Tibial nerve (tissue), 4 donors: Measurements from ENCODE around the gene NCOA7. TPM values are rescaled to one million over a fixed set of nuclear protein-coding genes. Genes with fewer than 3 reads are reported as not detected.
"Not testable (repeated sequence)": the region's sequence is repeated elsewhere in the genome, so short reads cannot be mapped to it uniquely, and the experiment has no call there.

Source experiments
- DNase-seq, 2 donors: peaks; one replicate each; pipeline ENCODE4 v3.0.0-alpha.2; 2019; ENCODE audit warnings: low spot score in 2 of 2
- H3K27ac ChIP-seq, 4 donors: fragments of 200-600 bp; sonication (generic) in 3 of 4; one replicate each; pipeline ENCODE4 v1.5.1; 2017 to 2019; ENCODE audit warnings: mild to moderate bottlenecking in 1 of 4
- H3K27me3 ChIP-seq, 2 donors: fragments of 200-600 bp; sonication (generic) in 1 of 2; one replicate each; pipeline versions ENCODE4 v1.5.1 to v1.6.0; 2017 to 2019
- H3K36me3 ChIP-seq, 3 donors: fragments of 200-600 bp; sonication (generic); one replicate each; pipeline ENCODE4 v1.5.1; 2018 to 2019
- H3K4me1 ChIP-seq, 4 donors: fragments of 200-600 bp; sonication (generic) in 3 of 4; one replicate each; pipeline ENCODE4 v1.5.1; 2017 to 2019
- H3K4me3 ChIP-seq, 4 donors: fragments of 200-600 bp; sonication (generic) in 3 of 4; one replicate each; pipeline ENCODE4 v1.5.1; 2017 to 2019; ENCODE audit warnings: mild to moderate bottlenecking in 1 of 4, moderate library complexity in 1 of 4
- H3K9me3 ChIP-seq, 4 donors: fragments of 200-600 bp; sonication (generic) in 3 of 4; one replicate each; pipeline ENCODE4 v1.5.1; 2017 to 2019
- EP300 ChIP-seq, 2 donors: sonication (generic); formaldehyde crosslinking; IDR thresholded peaks; one replicate each; pipeline ENCODE4 v1.6.1; 2017; ENCODE audit warnings: antibody characterized with exemption in 2 of 2, mild to moderate bottlenecking in 1 of 2
- POLR2A ChIP-seq, 2 donors: fragments of 450-650 bp; IDR thresholded peaks; one replicate each; pipeline ENCODE4 v1.6.1; 2017; ENCODE audit warnings: antibody characterized with exemption in 2 of 2, mild to moderate bottlenecking in 2 of 2, moderate library complexity in 2 of 2
- WGBS, 2 donors: methylation state at CpG; one replicate each; pipeline ENCODE4 v1.1.5; 2018; 5-methylcytosine and 5-hydroxymethylcytosine counted together
- total RNA-seq, 4 donors: library from RNA; depleted of rRNA; stranded (reverse); fragments of >200 nt; gene quantifications; one replicate each; pipeline ENCODE4 v1.1.0, GENCODE V29; 2016
- TF ChIP-seq, protein P1 (sequence below), 5 experiments: fragments of 200-600 bp in 3 of 5; fragments of 450-650 bp in 2 of 5; sonication (generic) in 3 of 5; IDR thresholded peaks; one replicate each; pipeline ENCODE4 v1.5.1; 2016 to 2019; ENCODE audit warnings: antibody characterized with exemption in 5 of 5, mild to moderate bottlenecking in 3 of 5, moderate library complexity in 2 of 5

NCOA7 gene
- total RNA-seq, 4 donors from 2014 or later = 38.7 to 86.7 (median 59.7) TPM

DNA sequence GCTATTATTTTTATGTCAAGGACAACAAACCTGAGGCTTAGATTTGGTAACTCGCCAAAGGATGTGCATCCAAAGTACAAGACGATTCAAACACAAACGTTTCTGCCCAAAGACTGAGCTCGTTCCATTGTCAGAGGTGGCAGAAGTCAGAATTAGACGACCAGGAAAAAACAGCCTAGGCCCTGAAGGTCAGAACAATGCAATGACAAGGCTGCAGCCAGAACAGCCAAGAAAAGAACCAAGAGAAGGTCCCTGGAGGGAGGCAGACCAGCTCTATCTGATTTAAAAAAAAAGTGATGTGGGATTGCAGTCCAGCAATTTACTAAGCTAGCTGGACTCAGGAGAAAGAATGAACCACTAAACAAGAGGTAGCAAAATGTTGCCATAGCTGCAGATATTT, 54.2 kb downstream of the NCOA7 start:
- Histone ChIP-seq H3K4me3 (no peak overlapping the region), H3K36me3 (no peaks in the 10 kb centered on the region), H3K9me3 (no peaks in the 10 kb centered on the region), H3K4me1 (peaks cover 0 to 50% (median 0%) of the 10 kb centered on the region in 4 donors), H3K27me3 (no peaks in the 10 kb centered on the region), H3K27ac (peak overlapping the region in 1 of 4 donors; percentile 68)
- no peak for TF ChIP-seq EP300 (IDR thresholded peaks at IDR 0.05)
- no peak for TF ChIP-seq POLR2A (IDR thresholded peaks at IDR 0.05)
- TF ChIP-seq, protein P1, sequence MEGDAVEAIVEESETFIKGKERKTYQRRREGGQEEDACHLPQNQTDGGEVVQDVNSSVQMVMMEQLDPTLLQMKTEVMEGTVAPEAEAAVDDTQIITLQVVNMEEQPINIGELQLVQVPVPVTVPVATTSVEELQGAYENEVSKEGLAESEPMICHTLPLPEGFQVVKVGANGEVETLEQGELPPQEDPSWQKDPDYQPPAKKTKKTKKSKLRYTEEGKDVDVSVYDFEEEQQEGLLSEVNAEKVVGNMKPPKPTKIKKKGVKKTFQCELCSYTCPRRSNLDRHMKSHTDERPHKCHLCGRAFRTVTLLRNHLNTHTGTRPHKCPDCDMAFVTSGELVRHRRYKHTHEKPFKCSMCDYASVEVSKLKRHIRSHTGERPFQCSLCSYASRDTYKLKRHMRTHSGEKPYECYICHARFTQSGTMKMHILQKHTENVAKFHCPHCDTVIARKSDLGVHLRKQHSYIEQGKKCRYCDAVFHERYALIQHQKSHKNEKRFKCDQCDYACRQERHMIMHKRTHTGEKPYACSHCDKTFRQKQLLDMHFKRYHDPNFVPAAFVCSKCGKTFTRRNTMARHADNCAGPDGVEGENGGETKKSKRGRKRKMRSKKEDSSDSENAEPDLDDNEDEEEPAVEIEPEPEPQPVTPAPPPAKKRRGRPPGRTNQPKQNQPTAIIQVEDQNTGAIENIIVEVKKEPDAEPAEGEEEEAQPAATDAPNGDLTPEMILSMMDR (IDR thresholded peaks at IDR 0.05) = no peak
- WGBS, 2 donors = 45 to 47% methylated on average over 5 of the region's 5 CpGs
- DNase-seq = no peak

DNA sequence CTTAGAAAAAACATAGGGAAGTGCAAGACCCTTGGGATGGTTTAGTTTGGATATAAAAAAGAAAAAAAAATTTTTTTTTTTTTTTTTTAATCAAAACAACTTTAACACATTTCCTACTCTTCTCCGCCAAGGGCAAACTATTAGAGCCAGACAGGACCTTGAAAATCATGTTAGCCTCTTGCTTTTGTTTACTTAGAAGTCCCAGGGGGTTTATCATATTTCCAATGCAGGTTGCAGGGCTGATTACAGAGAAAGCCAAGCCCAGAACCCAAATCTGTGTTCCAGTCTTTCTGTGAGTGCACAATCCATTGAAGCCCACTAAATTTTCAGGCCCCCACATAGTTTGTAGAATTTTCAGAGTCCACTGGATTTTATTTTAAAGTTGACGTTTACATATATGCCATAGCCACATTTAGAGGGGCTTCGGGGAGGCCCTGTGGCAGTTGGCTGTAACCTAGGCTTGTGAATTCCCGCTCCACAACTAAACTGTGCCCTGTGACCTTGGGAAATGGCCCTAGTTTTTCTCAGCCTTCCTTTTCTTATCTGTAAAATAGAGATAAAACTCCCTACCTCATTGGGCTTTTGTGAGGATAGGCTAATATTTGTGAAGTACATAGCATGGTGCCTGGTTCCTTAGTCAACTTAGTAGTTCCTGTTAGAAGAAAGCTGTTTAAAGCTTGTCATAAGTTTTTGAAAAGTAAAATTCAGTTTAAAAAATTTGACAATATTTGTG, 55.7 kb downstream of the NCOA7 start:
- Histone ChIP-seq H3K9me3 (no peaks in the 10 kb centered on the region), H3K27ac (no peak overlapping the region), H3K27me3 (no peaks in the 10 kb centered on the region), H3K36me3 (no peaks in the 10 kb centered on the region), H3K4me3 (no peak overlapping the region), H3K4me1 (peaks cover 0 to 57% (median 0%) of the 10 kb centered on the region in 4 donors)
- no peak for DNase-seq
- 79 to 81% methylated on average over 4 of the region's 4 CpGs for WGBS, 2 donors
- TF ChIP-seq EP300 (IDR thresholded peaks at IDR 0.05) = no peak
- TF ChIP-seq, protein P1 (IDR thresholded peaks at IDR 0.05) = no peak
- no peak for TF ChIP-seq POLR2A (IDR thresholded peaks at IDR 0.05)

DNA sequence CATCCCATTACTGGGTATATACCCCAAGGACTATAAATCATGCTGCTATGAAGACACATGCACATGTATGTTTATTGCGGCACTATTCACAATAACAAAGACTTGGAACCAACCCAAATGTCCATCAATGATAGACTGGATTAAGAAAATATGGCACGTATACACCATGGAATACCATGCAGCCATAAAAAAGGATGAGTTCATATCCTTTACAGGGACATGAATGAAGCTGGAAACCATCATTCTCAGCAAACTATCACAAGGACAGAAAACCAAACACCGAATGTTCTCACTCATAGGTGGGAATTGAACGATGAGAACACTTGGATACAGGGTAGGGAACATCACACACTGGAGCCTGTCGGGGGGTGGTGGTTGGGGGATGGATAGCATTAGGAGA, 57.5 kb downstream of the NCOA7 start:
- not testable (repeated sequence) for DNase-seq

DNA sequence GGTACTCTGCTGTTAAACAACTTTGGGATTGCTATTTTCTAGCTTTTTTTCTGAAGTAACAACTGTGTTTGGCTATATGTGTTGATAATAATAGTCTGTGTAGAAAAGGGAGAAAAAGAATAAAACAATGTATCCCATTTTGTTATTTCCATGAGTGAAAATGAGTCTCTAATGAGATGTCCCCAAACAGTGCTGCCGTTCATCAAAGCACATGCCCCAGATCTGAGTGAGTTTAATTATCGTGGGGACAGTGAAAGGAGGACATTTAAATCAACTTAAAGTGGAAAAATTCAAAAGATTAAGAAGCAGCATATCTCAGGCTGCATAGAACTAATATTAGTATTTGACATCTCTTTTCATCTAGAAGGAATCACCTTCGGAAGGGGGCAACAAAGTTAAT, 59.6 kb downstream of the NCOA7 start:
- 50 to 53% methylated on average over 3 of the region's 3 CpGs for WGBS, 2 donors

More for the DNA sequence above, 57.5 kb downstream of the NCOA7 start:
- H3K4me1 ChIP-seq = peaks cover 0 to 42% (median 0%) of the 10 kb centered on the region in 4 donors
- H3K27me3 ChIP-seq, H3K4me3 ChIP-seq, H3K36me3 ChIP-seq, H3K27ac ChIP-seq, H3K9me3 ChIP-seq: not testable (repeated sequence)
- WGBS, 2 donors = 95 to 96% methylated on average over 5 of the region's 5 CpGs

DNA sequence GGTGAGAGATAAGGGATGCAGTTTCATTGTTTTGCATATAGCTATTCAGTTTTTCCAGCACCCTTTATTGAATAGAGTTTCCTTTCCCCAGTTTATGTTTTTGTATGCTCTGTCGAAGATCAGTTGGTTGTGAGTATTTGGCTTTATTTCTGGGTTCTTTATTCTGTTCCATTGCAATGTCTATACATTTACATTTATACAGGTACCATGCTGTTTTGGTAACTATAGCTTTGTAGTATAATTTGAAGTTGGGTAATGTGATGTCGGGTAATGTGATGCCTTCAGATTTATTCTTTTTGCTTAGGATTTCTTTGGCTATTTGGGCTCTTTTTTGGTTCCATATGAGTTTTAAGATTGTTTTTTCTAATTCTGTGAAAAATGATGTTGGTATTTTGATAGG, 61.8 kb downstream of the NCOA7 start:
- WGBS, 2 donors = 98 to 100% methylated on average over 2 of the region's 2 CpGs
- Histone ChIP-seq H3K36me3 (peaks cover 0 to 21% (median 0%) of the 10 kb centered on the region in 3 donors), H3K27me3 (no peaks in the 10 kb centered on the region), H3K4me3 (no peak overlapping the region), H3K27ac (no peak overlapping the region), H3K4me1 (peaks cover 0 to 11% (median 0%) of the 10 kb centered on the region in 4 donors), H3K9me3 (no peaks in the 10 kb centered on the region)
- TF ChIP-seq, protein P1 (IDR thresholded peaks at IDR 0.05) = no peak
- no peak for TF ChIP-seq POLR2A (IDR thresholded peaks at IDR 0.05)
- no peak for DNase-seq

More for the DNA sequence above, 59.6 kb downstream of the NCOA7 start:
- Histone ChIP-seq H3K36me3 (no peaks in the 10 kb centered on the region), H3K27ac (no peak overlapping the region), H3K4me3 (no peak overlapping the region), H3K9me3 (no peaks in the 10 kb centered on the region), H3K4me1 (peaks cover 0 to 21% (median 0%) of the 10 kb centered on the region in 4 donors), H3K27me3 (no peaks in the 10 kb centered on the region)
- no peak for DNase-seq
- TF ChIP-seq, protein P1 (IDR thresholded peaks at IDR 0.05) = no peak
- TF ChIP-seq POLR2A (IDR thresholded peaks at IDR 0.05) (no peak), EP300 (IDR thresholded peaks at IDR 0.05) (no peak)
